Activated CD4-positive, CD25-positive, alpha-beta regulatory T cell treated with anti-CD3 and anti-CD28 coated beads, Interleukin-2, amount 50 U/mL, for 72 hours (primary cell): Measurements from ENCODE around the gene NDUFB1.
A peak's percentile ranks its signal among the peaks of the same experiment; 100 is the strongest.

Source experiments
- DNase-seq: peaks from one replicate; pipeline ENCODE4 v3.0.0; 2021

NDUFB1 gene

DNA sequence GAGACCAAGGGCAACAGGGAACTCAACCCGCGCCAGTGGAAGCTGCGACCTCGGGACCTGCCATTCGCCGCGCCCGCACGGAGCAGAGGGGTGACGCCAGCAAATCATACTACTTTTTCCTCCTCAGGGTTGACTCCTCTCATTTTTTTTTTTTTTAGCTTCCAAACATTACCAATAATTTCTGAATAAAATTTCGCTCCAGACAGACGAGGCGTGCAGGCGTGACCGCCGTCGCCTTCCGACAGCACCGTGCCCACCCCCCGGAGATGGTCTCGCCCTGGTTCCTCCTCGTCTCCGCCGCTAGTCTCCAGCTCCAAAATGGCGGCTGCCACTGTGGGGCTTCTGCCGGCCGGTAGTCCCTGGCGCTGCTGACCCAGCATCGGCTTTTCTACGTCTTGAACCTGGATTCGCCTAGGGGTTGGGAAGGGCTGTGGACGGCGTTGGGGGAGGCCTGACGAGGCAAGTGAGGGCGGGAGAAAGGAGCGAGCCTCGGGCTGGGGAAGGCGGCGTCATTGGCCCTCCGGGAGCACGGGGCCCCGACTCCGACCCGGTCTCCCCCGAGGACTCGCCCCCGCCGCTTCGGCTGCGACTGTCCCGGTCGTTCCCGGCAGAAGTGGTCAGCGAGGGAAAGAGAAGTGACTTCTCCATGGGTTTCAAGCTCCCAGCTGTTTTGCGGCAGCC lies at the start of gene NDUFB1, which contains the start of gene CPSF2:
NDUFB1 (minus strand) TSS at position 37 of the 681 bp plus-strand sequence. CDS start 4,069 bp downstream, outside the sequence.
CPSF2 (plus strand) TSS at position 300 of the 681 bp plus-strand sequence. CDS start 9,016 bp downstream, outside the sequence.
- peak; percentile 89 for DNase-seq

GRCh38 chr14:92164958-92165357 lies 43.5 kb upstream of the NDUFB1 start:
- DNase-seq, result no peak

DNA sequence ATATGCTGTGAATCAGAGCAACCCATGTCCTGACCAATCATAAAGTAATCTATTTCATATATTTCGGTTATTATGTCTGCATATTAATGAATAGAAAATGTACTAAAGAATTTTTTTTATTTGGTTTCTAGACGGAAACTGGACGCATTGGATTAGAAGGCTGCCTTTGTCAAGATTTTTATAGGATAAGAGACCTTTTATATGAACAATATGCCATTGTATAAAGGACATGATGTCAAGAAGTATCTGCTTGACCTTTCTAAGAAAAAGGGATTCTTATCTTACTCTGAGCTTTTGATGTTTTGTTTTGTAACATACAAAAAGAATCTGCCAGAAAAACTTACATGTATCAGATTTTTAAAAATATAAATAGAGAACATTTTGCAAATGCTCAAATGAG lies 40.0 kb upstream of the NDUFB1 start:
- DNase-seq, result no peak

GRCh38 chr14:92160619-92161018 lies 39.1 kb upstream of the NDUFB1 start:
- DNase-seq, result no peak

DNA sequence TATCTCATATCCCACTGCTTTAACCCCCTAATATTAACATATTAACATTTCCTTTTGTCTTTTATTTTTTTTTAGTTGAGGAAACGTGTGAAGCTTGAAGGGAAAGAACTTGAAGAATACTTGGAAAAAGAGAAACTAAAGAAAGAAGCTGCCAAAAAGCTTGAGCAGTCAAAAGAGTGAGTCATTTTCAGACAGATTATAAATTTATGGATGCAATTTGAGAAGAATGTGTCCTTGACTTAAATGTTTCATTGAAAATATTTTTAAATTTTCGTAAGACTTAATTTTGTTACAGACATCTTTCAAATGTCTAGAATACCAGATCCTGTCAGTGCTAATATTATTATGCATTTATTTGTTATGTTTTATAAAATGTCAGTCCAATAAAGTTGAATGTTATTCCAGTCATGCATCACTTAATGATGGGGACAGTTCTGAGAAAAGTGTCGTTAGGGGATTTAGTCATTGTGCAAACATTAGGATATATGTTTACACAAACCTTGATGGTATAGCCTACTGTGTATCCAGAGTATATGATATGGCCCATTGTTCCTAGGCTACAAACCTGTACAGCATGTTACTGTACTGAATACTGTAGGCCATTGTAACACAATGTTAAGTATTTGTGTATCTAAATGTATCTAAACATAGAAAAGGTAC lies 32.9 kb upstream of the NDUFB1 start:
- no peak for DNase-seq

GRCh38 chr14:92153581-92153980 lies 32.1 kb upstream of the NDUFB1 start:
- DNase-seq, result no peak

DNA sequence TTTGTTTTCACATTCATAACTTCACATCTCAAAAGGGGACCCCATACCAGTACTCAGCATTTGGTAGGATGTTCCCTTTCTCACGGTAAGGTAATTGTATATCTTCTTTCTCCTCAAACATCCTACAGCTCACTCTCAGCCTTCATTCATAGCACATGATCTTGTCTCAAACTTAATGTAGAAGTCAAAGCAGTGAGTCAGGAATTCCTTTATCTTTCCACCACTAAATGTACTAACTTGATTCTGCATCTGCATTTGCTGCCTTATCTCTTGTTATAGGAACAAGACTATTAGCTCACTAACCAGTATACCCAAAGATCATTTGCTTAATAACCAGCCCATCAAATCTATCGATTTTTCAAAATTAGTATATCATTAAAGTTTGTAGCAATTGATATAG lies 23.2 kb upstream of the NDUFB1 start:
- DNase-seq, result no peak

- DNase-seq, result no peak
Observed at GRCh38 chr14:92143962-92144361, 22.5 kb upstream of the NDUFB1 start.

GRCh38 chr14:92143309-92143708 lies 21.8 kb upstream of the NDUFB1 start:
- DNase-seq, result no peak

- no peak for DNase-seq
Observed at GRCh38 chr14:92135269-92135668, 13.8 kb upstream of the NDUFB1 start.

DNA sequence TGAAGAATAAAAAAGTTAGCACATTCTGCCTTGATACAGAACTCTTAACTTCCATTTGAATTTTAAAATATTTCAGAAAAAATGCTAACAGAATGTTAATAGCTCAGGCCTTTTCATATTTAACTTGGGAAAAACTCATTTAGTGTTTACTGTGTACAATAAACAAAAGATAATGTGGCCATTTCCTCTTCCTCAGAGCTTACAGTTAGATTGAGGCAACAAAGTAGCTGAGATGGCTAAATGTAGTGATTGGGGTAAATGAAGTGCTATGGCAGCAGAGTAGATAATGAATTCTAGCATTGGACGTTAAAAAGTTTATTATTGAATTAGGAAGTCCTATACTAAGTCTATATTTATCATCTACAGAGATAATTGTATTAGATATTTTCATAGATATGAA lies 12.9 kb upstream of the NDUFB1 start:
- DNase-seq, result no peak

DNA sequence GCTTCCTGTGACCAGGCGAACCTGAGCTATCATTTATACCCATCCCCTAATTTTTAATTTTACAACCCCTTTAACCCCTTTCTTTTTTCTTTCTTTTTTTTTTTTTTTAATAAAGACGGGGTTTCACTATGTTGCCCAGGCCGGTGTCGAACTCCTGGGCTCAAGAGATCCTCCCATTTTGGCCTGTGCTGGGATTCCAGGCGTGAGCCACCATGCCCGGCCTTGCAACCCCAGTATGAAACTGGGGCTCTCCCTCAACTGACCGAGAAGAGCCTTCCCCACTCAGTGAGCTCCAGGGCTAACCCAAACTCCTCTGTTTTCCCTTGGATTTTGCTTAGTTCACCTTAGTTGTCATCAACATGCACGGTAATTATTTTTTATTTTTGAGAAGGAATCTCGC lies 1.3 kb upstream of the NDUFB1 start:
- no peak for DNase-seq

DNA sequence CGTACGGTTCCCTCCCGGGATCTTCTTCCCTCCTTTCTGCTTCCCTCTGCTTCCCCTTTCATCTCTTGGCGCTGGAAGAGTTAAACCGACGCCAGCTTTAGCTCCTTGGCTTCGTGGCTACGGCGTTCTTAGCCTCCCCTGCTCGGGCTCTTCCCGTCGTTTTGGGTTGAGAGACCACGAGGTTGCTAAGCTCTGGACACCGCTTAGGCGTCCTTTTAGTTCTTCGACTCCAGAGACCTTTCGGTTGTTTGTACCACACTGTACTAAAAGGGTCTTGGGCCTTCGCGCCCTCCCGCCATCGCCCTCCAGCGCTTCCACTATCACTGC lies 808 bp upstream of the NDUFB1 start:
- DNase-seq, result no peak

DNA sequence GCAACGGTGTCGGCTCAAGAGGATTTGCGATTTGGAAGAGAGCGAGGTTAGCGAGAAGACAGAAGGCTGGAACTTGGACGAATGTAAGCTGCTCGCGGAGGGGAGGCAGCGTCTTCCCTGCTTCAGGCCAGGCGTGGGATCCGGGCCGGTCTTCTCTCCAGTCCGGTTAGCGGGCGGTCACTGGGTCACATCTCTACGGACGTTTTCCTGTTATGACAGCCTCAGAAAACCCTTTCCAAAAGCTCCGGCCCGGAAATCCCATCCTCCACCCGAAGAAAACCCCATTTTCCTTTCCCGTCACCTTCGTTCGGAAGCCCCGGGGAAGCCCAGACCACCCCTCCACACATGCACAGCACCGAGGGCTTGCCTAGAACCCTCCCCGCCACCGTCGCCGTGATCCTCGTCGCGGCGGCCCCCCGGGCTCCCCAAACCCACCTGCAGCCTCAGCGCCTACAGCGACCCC lies 268 bp downstream of the NDUFB1 start:
- no peak for DNase-seq

- no peak for DNase-seq
Observed at GRCh38 chr14:92109490-92109889, 12.0 kb downstream of the NDUFB1 start.

DNA sequence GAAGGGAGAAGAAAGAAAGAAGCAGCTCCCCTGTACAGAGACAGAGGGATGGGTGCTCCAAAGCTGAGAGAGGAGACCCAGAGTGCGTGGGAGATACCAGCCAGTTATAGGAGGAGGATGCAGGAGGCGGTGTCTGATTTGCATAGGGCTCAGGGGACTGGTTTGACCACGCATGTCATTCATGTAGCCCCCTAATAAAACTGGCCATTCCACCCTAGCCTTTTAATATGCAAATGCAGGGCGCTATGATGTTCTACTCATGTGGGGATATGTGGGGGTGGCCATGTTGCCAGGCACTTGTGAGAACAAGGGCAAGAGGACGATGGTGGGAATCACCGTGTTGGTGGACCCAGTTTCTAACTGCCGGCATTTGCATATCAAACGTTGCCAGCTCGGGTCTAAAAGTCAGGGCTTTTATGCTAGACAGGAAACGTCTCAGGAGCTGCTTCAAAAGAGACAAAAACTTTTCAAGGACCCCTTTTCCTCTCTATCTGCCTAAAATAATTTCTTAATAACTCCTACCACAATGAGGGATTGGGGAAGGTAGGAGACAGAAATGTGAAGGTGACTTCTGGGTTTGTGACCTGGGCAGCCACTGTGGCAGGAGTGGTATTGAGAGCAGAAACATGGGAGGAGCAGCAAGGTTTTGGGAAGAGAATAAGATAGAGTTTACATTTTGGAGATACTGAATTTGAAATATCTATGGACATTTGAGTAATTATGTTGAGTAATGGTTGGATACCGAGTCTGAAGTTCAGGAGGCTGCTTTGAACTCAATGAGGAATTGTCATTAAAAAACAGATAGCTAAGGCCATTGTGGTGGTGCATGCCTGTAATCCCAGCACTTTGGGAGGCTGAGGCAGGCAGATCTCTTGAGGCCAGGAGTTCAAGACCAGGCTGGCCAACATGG lies 12.9 kb downstream of the NDUFB1 start:
- DNase-seq, result no peak

- DNase-seq, result peak; percentile 91
Observed at GRCh38 chr14:92106143-92106926, 15.2 kb downstream of the NDUFB1 start, which contains the start of gene ATXN3. TSS of gene ATXN3 (minus strand) at chr14:92106582. CDS start at chr14:92106552, 30 bp downstream.

DNA sequence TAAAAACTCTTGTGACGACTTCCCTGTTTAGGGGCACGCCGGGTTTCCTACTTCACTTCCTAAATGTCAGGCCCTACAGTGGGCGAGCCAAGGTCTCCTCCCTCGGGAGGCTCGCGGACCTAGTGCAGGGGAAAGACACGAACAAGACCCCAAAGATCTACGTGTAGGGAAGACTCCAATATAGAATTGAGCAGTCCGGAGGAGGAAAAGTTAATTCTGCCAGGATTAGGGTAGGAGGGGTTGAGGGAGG lies 15.7 kb downstream of the NDUFB1 start:
- DNase-seq, result no peak

DNA sequence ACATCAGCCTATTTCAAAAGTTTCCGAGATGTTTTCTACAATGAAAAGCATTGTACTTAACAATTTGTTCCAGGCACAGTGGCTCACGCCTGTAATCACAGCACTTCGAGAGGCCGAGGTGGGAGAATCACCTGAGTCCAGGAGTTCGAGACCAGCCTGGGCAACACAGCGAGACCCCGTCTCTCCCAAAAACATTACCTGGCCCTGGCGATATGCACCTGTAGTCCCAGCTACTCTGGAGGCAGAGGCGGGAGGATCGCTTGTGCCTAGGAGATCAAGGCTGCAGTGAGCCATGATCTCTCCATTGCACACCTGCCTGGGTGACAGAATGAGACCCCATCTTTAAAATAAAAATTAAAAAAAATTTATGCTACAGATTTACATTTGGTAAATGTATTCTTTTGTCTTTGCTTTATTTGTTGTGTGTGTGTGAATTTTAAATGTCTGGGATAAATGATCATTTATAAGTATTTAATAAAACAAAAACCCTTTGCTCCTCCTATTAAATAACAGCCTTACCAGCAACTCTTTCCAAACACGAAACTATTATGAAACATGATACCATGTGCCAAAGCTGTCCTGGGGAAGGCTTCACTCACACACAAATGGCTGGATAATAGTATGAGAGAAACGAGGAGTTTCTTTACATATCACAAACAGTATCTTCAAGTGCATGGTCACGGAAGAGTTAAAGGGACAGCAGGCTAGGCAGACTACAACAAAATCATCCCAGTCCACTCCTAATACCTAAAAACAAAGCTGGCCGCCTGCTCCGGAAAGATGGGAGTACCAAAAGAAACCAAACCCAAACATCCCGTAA lies 16.2 kb downstream of the NDUFB1 start:
- no peak for DNase-seq

GRCh38 chr14:92103363-92103989 lies 18.0 kb downstream of the NDUFB1 start:
- no peak for DNase-seq

DNA sequence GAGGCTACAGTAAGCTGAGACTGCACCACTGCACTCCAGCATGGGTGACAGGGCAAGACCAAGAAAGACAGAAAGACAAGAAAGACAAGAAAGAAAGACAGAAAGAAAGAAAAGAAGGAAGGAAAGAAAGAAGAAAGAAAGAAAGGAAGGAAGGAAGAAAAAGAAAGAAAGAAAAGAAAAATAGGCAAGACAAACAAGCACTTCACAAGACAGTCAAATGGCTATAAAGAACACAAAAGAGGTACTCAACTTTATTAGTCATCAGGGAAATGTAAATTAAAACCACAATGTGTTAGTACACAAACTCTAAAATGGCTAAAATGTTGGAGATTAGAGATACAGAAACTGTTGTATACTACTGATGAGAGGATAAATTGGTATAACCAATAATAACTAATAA lies 21.7 kb downstream of the NDUFB1 start:
- DNase-seq, result no peak

GRCh38 chr14:92093320-92093719 lies 28.2 kb downstream of the NDUFB1 start:
- no peak for DNase-seq
